22Rv1 (cell line): Measurements from ENCODE around the gene TSPOAP1.

ENCODE experiments used
- H3K27ac ChIP-seq: fragments of 450-650 bp; 2 replicates; pipeline ENCODE4 v1.5.1; 2017
- CTCF ChIP-seq: fragments of 450-650 bp; IDR thresholded peaks from 2 replicates; pipeline ENCODE4 v1.5.1; 2017; ENCODE audit warnings: mild to moderate bottlenecking
- ZFX ChIP-seq: fragments of 450-650 bp; IDR thresholded peaks from 2 replicates; pipeline ENCODE4 v1.6.1; 2017; ENCODE audit warnings: antibody characterized with exemption, borderline replicate concordance

Gene TSPOAP1

DNA sequence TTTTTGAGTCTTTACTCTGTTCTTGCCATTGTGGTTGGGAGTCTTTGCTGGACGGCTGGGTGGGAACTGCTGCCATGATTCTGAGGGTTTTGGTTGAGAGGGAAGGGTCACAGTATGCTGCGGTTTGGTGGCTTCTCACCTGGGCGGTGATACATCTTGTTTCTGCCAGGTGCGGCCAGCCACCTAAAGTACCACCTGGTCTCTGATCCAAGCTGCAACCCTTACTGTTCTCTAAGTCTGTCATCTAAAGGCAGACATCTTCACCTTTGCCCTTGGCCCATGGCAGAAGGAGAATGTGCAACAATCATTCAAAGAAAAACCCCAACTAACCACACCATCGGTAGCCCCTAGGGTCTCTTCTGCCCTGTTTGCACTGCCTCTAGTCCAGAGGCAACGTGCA lies 28.3 kb downstream of the TSPOAP1 start:
- H3K27ac ChIP-seq = no peak overlapping the region
- TF ChIP-seq ZFX = no peak
- TF ChIP-seq CTCF = no peak

GRCh38 chr17:58294034-58294433 lies 34.6 kb downstream of the TSPOAP1 start:
- no peak overlapping the region for H3K27ac ChIP-seq

DNA sequence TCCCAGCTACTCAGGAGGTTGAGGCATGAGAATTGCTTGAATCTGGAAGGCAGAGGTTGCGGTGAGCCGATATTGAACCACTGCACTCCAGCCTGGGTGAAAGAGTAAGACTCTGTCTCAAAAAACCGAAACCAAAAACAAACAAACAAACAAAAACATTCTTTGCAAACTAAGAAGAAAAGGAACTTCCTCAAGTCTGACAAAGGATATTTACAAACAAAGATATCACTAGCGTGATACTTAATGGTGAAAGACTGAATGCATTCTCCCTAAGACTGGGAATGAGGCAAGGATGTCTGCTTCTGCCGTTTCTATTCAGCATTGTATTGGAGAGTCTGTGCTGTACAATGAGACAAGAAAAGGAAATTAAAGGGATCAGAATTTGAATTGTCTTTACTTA lies 37.3 kb downstream of the TSPOAP1 start:
- H3K27ac ChIP-seq = no peak overlapping the region
- TF ChIP-seq ZFX (no peak), CTCF (no peak)

More at GRCh38 chr17:58294034-58294433, 34.6 kb downstream of the TSPOAP1 start:
- no peak for TF ChIP-seq CTCF
- no peak for TF ChIP-seq ZFX

DNA sequence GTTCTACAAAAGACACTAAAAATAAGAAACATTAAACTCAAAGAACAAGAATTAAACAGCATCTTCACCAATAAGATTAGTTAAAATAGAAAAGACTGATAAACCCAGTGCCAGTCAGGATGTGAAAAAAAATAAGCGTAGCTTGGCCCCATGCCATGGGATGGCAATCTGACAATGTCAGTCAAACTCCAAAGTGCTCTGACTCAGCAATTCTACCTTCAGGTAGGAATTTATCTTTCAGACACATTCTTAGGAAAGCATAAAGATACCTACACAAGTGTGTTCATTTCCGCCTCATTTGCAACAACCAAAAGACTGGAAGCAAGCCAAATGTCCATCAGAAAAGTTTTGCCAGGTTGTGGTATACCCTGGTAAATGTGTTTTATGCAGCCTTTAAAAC lies 38.7 kb downstream of the TSPOAP1 start:
- TF ChIP-seq ZFX (no peak), CTCF (no peak)
- H3K27ac ChIP-seq = no peak overlapping the region

DNA sequence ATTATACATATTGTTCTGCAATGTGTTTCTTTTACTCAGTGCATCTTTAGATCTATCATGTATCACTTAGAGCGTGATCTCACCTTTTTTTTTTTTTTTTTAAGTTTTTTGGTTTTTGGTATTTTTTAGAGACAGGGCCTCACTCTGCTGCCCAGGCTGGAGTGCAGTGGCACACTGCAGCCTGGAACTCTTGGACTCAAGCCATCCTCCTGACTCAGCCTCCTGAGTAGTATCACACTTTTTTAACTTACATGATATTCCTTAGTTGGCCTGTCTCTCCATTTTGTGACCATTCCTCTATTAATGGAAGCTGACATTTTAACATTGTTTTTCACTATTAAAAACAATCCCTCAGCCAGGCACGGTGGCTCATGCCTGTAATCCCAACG lies 43.2 kb downstream of the TSPOAP1 start:
- H3K27ac ChIP-seq = no peak overlapping the region
- no peak for TF ChIP-seq CTCF
- TF ChIP-seq ZFX = no peak

DNA sequence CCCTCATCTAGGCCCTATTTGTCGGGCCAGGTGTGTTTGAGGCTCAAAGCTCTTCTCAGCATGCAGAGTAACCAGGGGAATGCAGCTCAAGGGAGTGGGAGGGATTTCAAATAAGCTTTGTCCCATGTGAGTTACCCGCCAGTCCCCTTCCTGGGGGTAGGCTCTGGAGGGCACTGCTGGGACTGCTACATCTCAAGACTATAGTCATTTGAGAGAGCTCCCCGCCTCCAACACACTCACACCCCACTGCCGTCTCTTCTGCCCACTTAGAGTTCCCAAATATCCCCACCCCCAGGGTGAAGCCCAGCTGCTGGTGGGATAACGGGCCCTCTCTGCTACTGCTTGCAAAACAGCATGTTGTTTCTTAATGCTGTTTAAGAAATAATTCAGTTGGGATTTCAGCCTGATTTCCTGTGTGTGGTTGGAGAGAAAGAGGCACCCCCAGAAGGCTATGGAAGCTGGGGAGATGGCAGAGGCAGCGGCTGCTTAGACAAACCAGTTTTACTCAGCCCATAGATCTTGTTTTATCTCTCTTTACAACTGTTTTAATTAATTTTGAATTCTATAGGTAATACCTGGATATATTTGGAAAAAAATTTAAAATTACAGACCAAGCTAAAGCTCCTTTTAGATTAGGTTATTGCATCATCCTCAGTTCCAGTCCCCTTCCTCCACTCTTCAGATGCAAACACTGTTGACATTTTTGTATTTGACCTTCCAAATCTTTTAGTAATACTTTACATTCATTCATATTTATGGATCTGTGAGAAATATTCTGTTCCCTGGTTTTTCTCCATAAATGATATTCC lies 43.8 kb downstream of the TSPOAP1 start:
- H3K27ac ChIP-seq = no peak overlapping the region
- TF ChIP-seq CTCF = no peak
- TF ChIP-seq ZFX = no peak

GRCh38 chr17:58283674-58284612 lies 44.7 kb downstream of the TSPOAP1 start:
- no peak for TF ChIP-seq ZFX
- TF ChIP-seq CTCF = no peak
- H3K27ac ChIP-seq = no peak overlapping the region
